Neural cell (in vitro differentiated cells): ENCODE data around the gene CDH4. TPM values are rescaled to one million over a fixed set of nuclear protein-coding genes. Genes with fewer than 3 reads are reported as not detected.
"Not testable (repeated sequence)": the region's sequence is repeated elsewhere in the genome, so short reads cannot be mapped to it uniquely, and the experiment has no call there.

Experiments
- H2AFZ ChIP-seq: fragments of 200-600, 300-800 bp; sonication (generic), shearing (Covaris generic); 2 replicates; pipeline ENCODE4 v1.6.0; 2014; ENCODE audit warnings: low read depth, mild to moderate bottlenecking, antibody characterized with exemption, low read length, moderate library complexity
- H3F3A ChIP-seq: fragments of 200-600 bp; shearing (Covaris generic); 2 replicates; pipeline ENCODE4 v1.6.1; 2016; ENCODE audit warnings: mild to moderate bottlenecking, moderate library complexity, mixed read lengths, antibody characterized with exemption, low read length; ENCODE audit not compliant: insufficient read depth, poor library complexity, severe bottlenecking
- H3K27ac ChIP-seq: fragments of 200-600, 300-800 bp; sonication (generic), shearing (Covaris generic); 2 replicates; pipeline ENCODE4 v1.5.1; 2014; ENCODE audit warnings: mild to moderate bottlenecking, low read length, moderate library complexity
- H3K27me3 ChIP-seq: fragments of 300-800, 200-600 bp; sonication (generic), shearing (Covaris generic); 2 replicates; pipeline ENCODE4 v1.6.0; 2014; ENCODE audit warnings: mild to moderate bottlenecking, low read depth, low read length, moderate library complexity; ENCODE audit not compliant: insufficient read depth
- H3K36me3 ChIP-seq: fragments of 300-800, 200-600 bp; sonication (generic), shearing (Covaris generic); 2 replicates; pipeline ENCODE4 v1.5.1; 2014; ENCODE audit warnings: mild to moderate bottlenecking, antibody characterized with exemption, low read length, moderate library complexity; ENCODE audit not compliant: insufficient read depth
- H3K4me2 ChIP-seq: fragments of 300-800, 200-600 bp; sonication (generic), shearing (Covaris generic); 2 replicates; pipeline ENCODE4 v1.6.0; 2014; ENCODE audit warnings: mild to moderate bottlenecking, low read length
- H3K4me3 ChIP-seq: fragments of 300-800, 200-600 bp; sonication (generic), shearing (Covaris generic); 2 replicates; pipeline ENCODE4 v1.5.1; 2014; ENCODE audit warnings: mild to moderate bottlenecking, low read length, moderate library complexity
- H3K79me2 ChIP-seq: fragments of 200-600 bp; shearing (Covaris generic); replicated peaks from 2 replicates; pipeline ENCODE4 v1.6.0; 2014; ENCODE audit warnings: mild to moderate bottlenecking, low read length, moderate library complexity; ENCODE audit not compliant: insufficient read depth
- H3K9ac ChIP-seq: fragments of 300-800, 200-600 bp; sonication (generic), shearing (Covaris generic); 2 replicates; pipeline ENCODE4 v1.6.1; 2016; ENCODE audit warnings: mild to moderate bottlenecking, low read length, mixed read lengths
- H3K9me2 ChIP-seq: fragments of 200-600 bp; shearing (Covaris generic); 2 replicates; pipeline ENCODE4 v1.6.1; 2016; ENCODE audit warnings: mild to moderate bottlenecking, low read length, mixed read lengths; ENCODE audit not compliant: insufficient read depth
- H3K9me3 ChIP-seq: fragments of 200-600, 300-800 bp; sonication (generic), shearing (Covaris generic); 2 replicates; pipeline ENCODE4 v1.6.1; 2016; ENCODE audit warnings: mild to moderate bottlenecking, mixed run types, low read length, moderate library complexity, mixed read lengths
- H4K20me1 ChIP-seq: fragments of 200-600 bp; shearing (Covaris generic); 2 replicates; pipeline ENCODE4 v1.6.1; 2016; ENCODE audit warnings: mild to moderate bottlenecking, mixed run types; ENCODE audit not compliant: insufficient read depth
- CTCF ChIP-seq: fragments of 450-650 bp; IDR thresholded peaks from 2 replicates; pipeline ENCODE4 v1.5.1; 2014; ENCODE audit warnings: antibody characterized with exemption, mild to moderate bottlenecking, moderate library complexity; ENCODE audit not compliant: poor library complexity, severe bottlenecking
- EP300 ChIP-seq: fragments of 450-650 bp; conservative IDR thresholded peaks from 2 replicates; pipeline ENCODE4 v1.6.1; 2014; ENCODE audit warnings: antibody characterized with exemption, mild to moderate bottlenecking, moderate library complexity; ENCODE audit not compliant: poor library complexity, severe bottlenecking
- EZH2 ChIP-seq: fragments of 200-600, 300-800 bp; shearing (Covaris generic), sonication (generic); IDR thresholded peaks from 2 replicates; pipeline ENCODE4 v1.6.1; 2014; ENCODE audit warnings: antibody characterized with exemption, low read length, borderline replicate concordance, mild to moderate bottlenecking; ENCODE audit not compliant: insufficient read depth, poor library complexity, severe bottlenecking
- MXI1 ChIP-seq: fragments of 450-650 bp; conservative IDR thresholded peaks from 2 replicates; pipeline ENCODE4 v1.6.1; 2014; ENCODE audit warnings: antibody characterized with exemption, mild to moderate bottlenecking; ENCODE audit not compliant: poor library complexity, severe bottlenecking
- POLR2AphosphoS5 ChIP-seq: IDR thresholded peaks from 2 replicates; pipeline ENCODE4 v1.6.1; 2012
- RAD21 ChIP-seq: fragments of 450-650 bp; conservative IDR thresholded peaks from 2 replicates; pipeline ENCODE4 v1.6.1; 2014; ENCODE audit warnings: antibody characterized with exemption, mild to moderate bottlenecking, moderate library complexity
- REST ChIP-seq: IDR thresholded peaks from 2 replicates; pipeline ENCODE4 v1.6.1; 2012; ENCODE audit warnings: borderline replicate concordance
- SMC3 ChIP-seq: fragments of 450-650 bp; conservative IDR thresholded peaks from 2 replicates; pipeline ENCODE4 v1.6.1; 2014; ENCODE audit warnings: antibody characterized with exemption, mild to moderate bottlenecking, moderate library complexity; ENCODE audit not compliant: poor library complexity
- TAF1 ChIP-seq: IDR thresholded peaks from 2 replicates; pipeline ENCODE4 v1.6.1; 2012; ENCODE audit warnings: low read depth
- polyA plus RNA-seq: library from polyadenylated mRNA; depleted of rRNA; stranded (reverse); fragments of >200 nt; gene quantifications from 2 replicates; pipeline ENCODE4 v1.2.3, GENCODE V29; 2014

The CDH4 gene
- polyA plus RNA-seq, 1 donor from 2014 or later, result 24.6 TPM

DNA sequence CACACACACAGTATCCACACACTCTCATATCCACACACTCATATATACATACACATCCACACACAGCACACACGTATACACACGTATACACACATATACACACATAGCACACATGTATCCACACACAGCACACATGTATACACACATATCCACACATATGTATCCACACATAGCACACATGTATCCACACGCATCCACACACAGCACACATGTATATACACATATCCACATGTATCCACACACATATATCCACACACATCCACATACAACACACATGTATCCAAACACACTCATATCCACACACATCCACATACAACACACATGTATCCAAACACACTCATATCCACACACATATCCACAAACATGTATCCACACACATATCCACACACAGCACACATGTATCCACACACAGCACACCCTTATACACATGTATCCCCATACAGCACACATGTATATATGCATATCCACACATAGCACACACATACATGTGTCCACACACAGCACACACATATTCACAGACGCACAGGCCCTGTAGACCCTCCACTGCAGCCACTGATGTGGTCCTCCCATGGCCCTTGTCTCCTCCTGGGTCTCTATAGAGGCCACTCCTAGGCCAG is 172.1 kb downstream of the CDH4 start:
- H3K4me3 ChIP-seq, result no peak overlapping the region
- H3K79me2 ChIP-seq, result no peaks in the 10 kb centered on the region
- no peaks in the 10 kb centered on the region for H3F3A ChIP-seq
- no peaks in the 10 kb centered on the region for H3K9me2 ChIP-seq
- no peak overlapping the region for H3K4me2 ChIP-seq
- H3K36me3 ChIP-seq, result no peaks in the 10 kb centered on the region
- no peak overlapping the region for H3K9ac ChIP-seq
- H2AFZ ChIP-seq, result no peak overlapping the region
- TF ChIP-seq EZH2 (no peak), EP300 (no peak), MXI1 (no peak), TAF1 (no peak), SMC3 (no peak), REST (no peak), POLR2AphosphoS5 (no peak), RAD21 (no peak), CTCF (no peak)
- H3K27me3 ChIP-seq, result no peaks in the 10 kb centered on the region
- H3K27ac ChIP-seq, result no peak overlapping the region
- H3K9me3 ChIP-seq, result peaks cover 5% of the 10 kb centered on the region
- H4K20me1 ChIP-seq, result no peaks in the 10 kb centered on the region

DNA sequence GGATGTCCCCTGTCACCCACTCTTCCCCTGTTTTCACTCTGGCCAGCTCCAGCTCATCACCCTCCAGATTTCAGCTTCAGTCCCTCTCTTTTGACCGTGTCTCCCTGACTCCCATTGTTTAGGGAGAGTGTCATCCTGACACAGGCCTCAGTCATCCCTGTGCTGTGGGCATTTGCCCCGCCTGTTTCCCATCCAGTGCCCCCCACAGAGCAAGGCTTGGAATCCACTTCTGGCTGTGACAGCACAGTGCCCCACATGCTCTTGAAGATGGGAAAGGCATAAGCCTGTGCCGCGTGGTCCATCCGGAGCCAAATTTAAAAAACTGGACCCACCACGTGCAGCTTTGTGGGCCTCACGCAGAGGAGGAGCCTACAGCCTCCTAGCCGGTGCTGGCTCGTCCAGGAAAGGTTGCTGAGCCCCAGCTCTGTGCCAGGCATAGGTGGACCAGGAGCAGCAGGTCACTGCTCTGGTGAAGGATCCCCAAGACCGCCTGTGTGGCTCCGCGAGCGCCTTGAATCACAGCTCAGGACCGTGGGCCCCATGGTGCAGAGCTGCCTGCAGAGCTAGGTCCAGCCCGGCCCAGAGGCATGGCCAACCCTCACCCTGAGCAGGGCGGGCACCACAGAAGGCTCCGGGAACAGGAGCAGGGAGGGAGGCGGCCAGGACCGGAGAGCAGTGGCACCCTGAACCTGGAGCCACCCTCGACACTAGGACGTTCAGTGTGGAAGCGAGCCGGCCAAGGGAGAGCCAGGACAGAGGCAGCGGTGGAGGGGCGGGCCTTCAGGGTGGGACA is 172.8 kb downstream of the CDH4 start:
- H3K27ac ChIP-seq, result no peak overlapping the region
- no peaks in the 10 kb centered on the region for H3F3A ChIP-seq
- no peaks in the 10 kb centered on the region for H3K79me2 ChIP-seq
- H3K9me3 ChIP-seq, result peaks cover 5% of the 10 kb centered on the region
- no peaks in the 10 kb centered on the region for H3K27me3 ChIP-seq
- no peak overlapping the region for H3K4me2 ChIP-seq
- no peak overlapping the region for H3K4me3 ChIP-seq
- H3K9ac ChIP-seq, result no peak overlapping the region
- no peaks in the 10 kb centered on the region for H4K20me1 ChIP-seq
- TF ChIP-seq TAF1 (no peak), POLR2AphosphoS5 (no peak), MXI1 (no peak), EZH2 (no peak), RAD21 (no peak), CTCF (no peak), REST (no peak), SMC3 (no peak), EP300 (no peak)
- H3K9me2 ChIP-seq, result no peaks in the 10 kb centered on the region
- no peak overlapping the region for H2AFZ ChIP-seq
- no peaks in the 10 kb centered on the region for H3K36me3 ChIP-seq

GRCh38 chr20:61425541-61425991 is 173.5 kb downstream of the CDH4 start:
- H4K20me1 ChIP-seq, H3K36me3 ChIP-seq, H3K4me2 ChIP-seq, H3K9me3 ChIP-seq, H3K9me2 ChIP-seq, H3K27me3 ChIP-seq, H3F3A ChIP-seq, H3K9ac ChIP-seq, H3K27ac ChIP-seq, H2AFZ ChIP-seq, H3K4me3 ChIP-seq, H3K79me2 ChIP-seq: not testable (repeated sequence)
